Stimulated activated naive CD8-positive, alpha-beta T cell treated with anti-CD3 and anti-CD28 coated beads, Interleukin-15, Interleukin-2, amounts not matched to agents 100 ng/mL and 50 ng/mL, for 24 hours (primary cell): Measurements from ENCODE around the gene MTX3.

ENCODE experiments used
- H3K27ac Mint-ChIP-seq: one replicate; pipeline ENCODE4 v1.8.0; 2021; ENCODE audit warnings: mild to moderate bottlenecking, mixed read lengths
- H3K27me3 Mint-ChIP-seq: one replicate; pipeline ENCODE4 v1.8.0; 2021; ENCODE audit warnings: mixed read lengths
- H3K36me3 Mint-ChIP-seq: one replicate; pipeline ENCODE4 v1.8.0; 2021; ENCODE audit warnings: low read depth, mixed read lengths
- H3K4me1 Mint-ChIP-seq: one replicate; pipeline ENCODE4 v1.8.0; 2021; ENCODE audit warnings: low read depth, mixed read lengths
- H3K4me3 Mint-ChIP-seq: one replicate; pipeline ENCODE4 v1.8.0; 2021; ENCODE audit warnings: mild to moderate bottlenecking, mixed read lengths
- H3K9me3 Mint-ChIP-seq: one replicate; pipeline ENCODE4 v1.8.0; 2021; ENCODE audit warnings: mixed read lengths

MTX3 gene

DNA sequence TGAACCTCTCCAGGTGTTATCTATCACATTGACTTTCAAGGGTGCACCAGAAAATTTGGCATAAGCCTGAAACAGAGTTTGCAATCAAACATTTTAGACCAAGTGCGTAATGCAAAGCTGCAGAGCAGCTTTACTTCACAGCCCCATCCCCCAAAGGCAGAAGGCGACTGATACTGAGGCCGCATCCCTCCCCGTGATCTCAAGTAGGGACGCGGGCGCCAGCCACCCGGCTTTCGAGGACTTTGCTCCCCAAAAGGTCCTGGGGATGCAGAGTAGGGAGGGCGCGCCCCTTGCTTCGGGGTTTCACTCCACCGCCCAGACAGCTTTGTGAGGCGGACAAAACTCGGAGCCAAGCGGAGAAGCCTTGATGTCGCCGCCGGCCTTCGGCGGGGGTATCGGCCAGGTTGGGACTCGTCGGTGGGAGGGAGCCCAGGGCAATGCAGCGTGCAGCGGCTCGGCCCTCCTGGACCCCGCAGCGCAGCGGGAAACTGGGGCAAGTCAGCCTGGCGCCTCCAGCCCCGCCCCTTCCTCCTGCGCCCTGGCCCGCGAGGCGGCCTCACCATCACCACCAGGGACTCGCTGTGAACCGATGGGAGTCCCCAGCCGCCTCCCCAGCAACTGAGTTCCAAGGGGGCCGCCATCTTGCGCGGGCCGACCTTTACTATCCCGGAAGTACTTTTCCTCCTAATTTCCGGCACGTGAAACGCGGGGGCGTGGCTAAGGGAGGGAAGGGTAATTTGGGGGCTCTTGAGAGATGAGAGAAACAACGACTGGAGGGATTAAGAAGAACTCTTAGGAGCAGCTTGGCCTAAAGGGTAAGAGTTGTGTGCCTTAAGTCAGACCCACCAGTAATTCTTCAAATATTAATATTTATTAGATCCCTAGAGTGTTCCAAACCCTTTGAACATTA, at the start of gene MTX3:
TSS of gene MTX3 (minus strand) at position 665 of the 910 bp plus-strand sequence. CDS start at position 641, 24 bp downstream.
- peaks cover 43% of the 10 kb centered on the region for H3K36me3 Mint-ChIP-seq
- peaks cover 4% of the 10 kb centered on the region for H3K27me3 Mint-ChIP-seq
- H3K27ac Mint-ChIP-seq = peak within 1 kb of the TSS; percentile 96
- H3K4me1 Mint-ChIP-seq = peaks cover 71% of the 10 kb centered on the region
- H3K4me3 Mint-ChIP-seq = peak within 1 kb of the TSS; percentile 88
- H3K9me3 Mint-ChIP-seq = no peaks in the 10 kb centered on the region

GRCh38 chr5:80039650-80040049, 48.6 kb upstream of the MTX3 start:
- Mint-ChIP-seq H3K4me3 (no peak overlapping the region), H3K27me3 (peaks cover 58% of the 10 kb centered on the region)

DNA sequence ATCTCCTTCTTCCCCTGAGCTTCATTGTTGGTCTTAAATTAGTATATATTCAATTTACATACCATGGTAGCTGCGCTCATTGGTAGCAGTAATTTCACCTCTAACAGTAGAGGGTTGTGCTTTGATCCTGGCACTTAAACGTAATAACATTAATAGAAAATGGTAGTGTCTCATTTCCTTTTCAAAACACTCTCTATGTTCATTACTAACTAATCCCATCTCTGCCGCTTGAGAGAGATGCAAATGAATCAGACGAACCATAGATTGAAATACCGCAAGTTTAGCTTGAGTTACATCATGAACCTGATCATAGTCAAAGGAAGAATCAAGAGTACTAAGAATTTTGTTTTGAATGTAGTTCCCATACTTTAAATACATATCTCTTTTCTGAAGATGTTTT, 46.3 kb upstream of the MTX3 start:
- H3K36me3 Mint-ChIP-seq = no peaks in the 10 kb centered on the region
- peaks cover 70% of the 10 kb centered on the region for H3K27me3 Mint-ChIP-seq
- H3K9me3 Mint-ChIP-seq = no peaks in the 10 kb centered on the region
- no peak overlapping the region for H3K27ac Mint-ChIP-seq
- peaks cover 11% of the 10 kb centered on the region for H3K4me1 Mint-ChIP-seq
- no peak overlapping the region for H3K4me3 Mint-ChIP-seq

More at GRCh38 chr5:80039650-80040049, 48.6 kb upstream of the MTX3 start:
- H3K27ac Mint-ChIP-seq = no peak overlapping the region
- no peaks in the 10 kb centered on the region for H3K36me3 Mint-ChIP-seq
- no peaks in the 10 kb centered on the region for H3K9me3 Mint-ChIP-seq
- peaks cover 11% of the 10 kb centered on the region for H3K4me1 Mint-ChIP-seq

- no peaks in the 10 kb centered on the region for H3K9me3 Mint-ChIP-seq
- no peaks in the 10 kb centered on the region for H3K36me3 Mint-ChIP-seq
- no peak overlapping the region for H3K4me3 Mint-ChIP-seq
- H3K27ac Mint-ChIP-seq = no peak overlapping the region
- H3K27me3 Mint-ChIP-seq = peaks cover 66% of the 10 kb centered on the region
- H3K4me1 Mint-ChIP-seq = peaks cover 11% of the 10 kb centered on the region
Measured at GRCh38 chr5:80036615-80037014, 45.6 kb upstream of the MTX3 start.

DNA sequence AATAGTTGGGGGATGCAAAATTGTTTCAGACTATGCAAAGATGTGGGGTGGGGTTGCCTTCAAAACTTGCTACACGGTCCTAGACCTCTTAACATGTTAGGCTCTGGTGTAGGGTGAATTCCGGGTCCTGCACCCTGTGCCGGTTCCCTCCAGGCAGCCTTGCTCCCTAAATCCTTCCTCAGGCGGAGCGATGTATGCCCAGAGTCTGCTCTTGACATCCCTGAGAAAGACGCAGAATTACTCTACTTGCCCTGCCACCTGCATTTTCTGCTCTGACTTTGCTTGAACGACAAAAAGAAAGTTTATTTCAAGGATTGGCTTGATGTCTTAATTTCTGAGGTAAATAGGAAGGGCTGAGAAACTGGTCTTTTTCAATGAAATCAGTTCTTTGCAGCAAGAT, 44.8 kb upstream of the MTX3 start:
- no peak overlapping the region for H3K27ac Mint-ChIP-seq
- peak overlapping the region; percentile 1 for H3K4me3 Mint-ChIP-seq
- H3K4me1 Mint-ChIP-seq = peaks cover 11% of the 10 kb centered on the region
- H3K9me3 Mint-ChIP-seq = no peaks in the 10 kb centered on the region
- no peaks in the 10 kb centered on the region for H3K36me3 Mint-ChIP-seq
- peaks cover 70% of the 10 kb centered on the region for H3K27me3 Mint-ChIP-seq

GRCh38 chr5:80034962-80035821, 44.1 kb upstream of the MTX3 start, which contains the start of gene THBS4:
Gene THBS4 (plus strand): TSS chr5:80035348. CDS start chr5:80035538, 190 bp downstream.
- no peak within 1 kb of the TSS for H3K27ac Mint-ChIP-seq

DNA sequence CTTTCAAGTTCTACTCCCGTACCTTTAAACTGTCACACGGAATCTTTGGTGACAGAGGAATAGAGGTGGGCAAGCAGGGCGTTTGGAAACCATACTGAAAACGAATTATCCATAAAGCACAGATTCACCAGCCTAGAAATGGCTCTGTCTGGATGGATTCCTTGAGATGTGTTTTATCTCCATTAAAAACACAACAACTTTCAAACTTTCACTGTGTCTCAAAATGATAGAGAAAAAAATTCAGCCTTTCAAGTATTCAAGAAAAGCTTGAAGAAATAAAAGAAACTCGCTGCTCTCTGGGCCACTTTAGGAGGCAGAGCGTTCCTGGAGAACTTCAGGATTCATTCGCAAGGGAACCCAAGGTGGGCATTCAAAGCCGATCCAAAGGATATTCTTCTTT, 43.5 kb upstream of the MTX3 start:
- H3K36me3 Mint-ChIP-seq = no peaks in the 10 kb centered on the region
- peaks cover 63% of the 10 kb centered on the region for H3K27me3 Mint-ChIP-seq
- no peak overlapping the region for H3K27ac Mint-ChIP-seq
- H3K9me3 Mint-ChIP-seq = no peaks in the 10 kb centered on the region
- H3K4me3 Mint-ChIP-seq = peak overlapping the region; percentile 33
- peaks cover 11% of the 10 kb centered on the region for H3K4me1 Mint-ChIP-seq

More at GRCh38 chr5:80034962-80035821, 44.1 kb upstream of the MTX3 start, which contains the start of gene THBS4:
- H3K27me3 Mint-ChIP-seq = peaks cover 69% of the 10 kb centered on the region
- no peaks in the 10 kb centered on the region for H3K9me3 Mint-ChIP-seq
- H3K4me3 Mint-ChIP-seq = peak within 1 kb of the TSS; percentile 33
- H3K4me1 Mint-ChIP-seq = peaks cover 11% of the 10 kb centered on the region
- no peaks in the 10 kb centered on the region for H3K36me3 Mint-ChIP-seq

DNA sequence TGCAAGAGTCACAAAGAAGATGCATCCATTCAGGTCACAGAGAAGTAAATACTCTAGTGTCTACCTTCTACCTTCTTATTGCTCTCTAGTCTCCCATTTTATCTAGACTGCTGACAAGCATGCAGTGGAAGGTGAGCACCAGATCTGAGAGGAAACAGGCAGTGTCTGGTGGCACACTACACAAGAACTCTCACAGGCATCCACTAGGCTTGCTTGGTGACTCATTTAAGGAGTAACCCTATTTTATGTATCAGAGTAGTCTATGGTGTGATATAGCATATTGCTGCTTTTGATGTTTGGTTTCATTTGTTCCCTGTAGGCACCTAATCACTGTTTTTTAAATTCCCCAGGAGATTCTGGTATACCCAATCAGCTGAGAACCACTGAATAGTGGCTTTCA, 42.5 kb upstream of the MTX3 start:
- no peaks in the 10 kb centered on the region for H3K36me3 Mint-ChIP-seq
- H3K9me3 Mint-ChIP-seq = no peaks in the 10 kb centered on the region
- H3K4me1 Mint-ChIP-seq = peaks cover 11% of the 10 kb centered on the region
- no peak overlapping the region for H3K27ac Mint-ChIP-seq
- peaks cover 58% of the 10 kb centered on the region for H3K27me3 Mint-ChIP-seq
- H3K4me3 Mint-ChIP-seq = no peak overlapping the region

DNA sequence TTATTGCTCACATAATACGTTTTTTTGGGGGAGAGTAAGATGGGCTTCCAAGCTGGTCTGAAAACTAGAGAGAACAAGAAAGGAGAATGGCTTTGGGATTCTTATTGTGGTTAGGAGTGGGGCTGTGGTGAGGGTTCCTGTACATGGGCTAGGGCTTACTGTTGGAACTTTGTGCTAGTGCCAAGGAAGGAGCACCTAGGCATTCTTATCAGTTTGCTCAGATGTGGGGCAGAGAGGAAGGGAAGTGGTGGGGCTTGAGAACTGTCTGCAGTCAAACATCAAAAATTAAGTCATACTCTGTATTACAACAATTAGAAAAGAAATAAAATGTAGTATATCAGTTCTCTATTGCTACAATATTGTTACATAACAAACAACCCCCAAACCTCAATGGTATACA, 40.0 kb upstream of the MTX3 start:
- H3K9me3 Mint-ChIP-seq = no peaks in the 10 kb centered on the region
- H3K4me1 Mint-ChIP-seq = peaks cover 4% of the 10 kb centered on the region
- peaks cover 50% of the 10 kb centered on the region for H3K27me3 Mint-ChIP-seq
- no peak overlapping the region for H3K27ac Mint-ChIP-seq
- no peak overlapping the region for H3K4me3 Mint-ChIP-seq
- no peaks in the 10 kb centered on the region for H3K36me3 Mint-ChIP-seq

- Mint-ChIP-seq H3K4me3 (no peak overlapping the region), H3K36me3 (no peaks in the 10 kb centered on the region), H3K4me1 (no peaks in the 10 kb centered on the region), H3K9me3 (no peaks in the 10 kb centered on the region), H3K27me3 (peaks cover 14% of the 10 kb centered on the region), H3K27ac (no peak overlapping the region)
Measured at GRCh38 chr5:80026841-80027240, 35.8 kb upstream of the MTX3 start.

DNA sequence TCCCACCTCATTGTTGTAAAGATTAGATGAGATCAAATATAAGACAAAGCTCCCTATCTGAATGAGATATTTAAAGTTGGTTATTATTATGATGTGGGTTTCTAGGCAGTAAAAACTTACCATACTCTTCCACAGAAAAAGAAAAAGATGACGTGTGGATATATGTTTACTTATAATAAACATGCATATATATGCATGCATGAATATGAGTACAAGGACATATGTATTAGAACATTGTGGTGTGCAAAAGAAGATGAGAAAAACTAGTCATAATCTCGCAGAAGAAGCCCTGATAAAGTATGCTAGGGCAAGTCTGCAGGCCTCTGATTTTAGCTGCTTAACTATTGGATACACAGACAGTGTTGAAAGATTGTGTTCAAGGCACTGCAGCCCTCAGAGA, 34.0 kb upstream of the MTX3 start:
- H3K4me1 Mint-ChIP-seq = no peaks in the 10 kb centered on the region
- peaks cover 10% of the 10 kb centered on the region for H3K27me3 Mint-ChIP-seq
- no peaks in the 10 kb centered on the region for H3K36me3 Mint-ChIP-seq
- no peak overlapping the region for H3K27ac Mint-ChIP-seq
- no peaks in the 10 kb centered on the region for H3K9me3 Mint-ChIP-seq
- no peak overlapping the region for H3K4me3 Mint-ChIP-seq

GRCh38 chr5:80010754-80011392, 19.8 kb upstream of the MTX3 start:
- Mint-ChIP-seq H3K4me1 (peaks cover 4% of the 10 kb centered on the region), H3K9me3 (no peaks in the 10 kb centered on the region), H3K27me3 (no peaks in the 10 kb centered on the region), H3K4me3 (no peak overlapping the region), H3K36me3 (peaks cover 4% of the 10 kb centered on the region), H3K27ac (no peak overlapping the region)

GRCh38 chr5:80008995-80009765, 18.1 kb upstream of the MTX3 start:
- Mint-ChIP-seq H3K36me3 (peaks cover 4% of the 10 kb centered on the region), H3K4me3 (no peak overlapping the region), H3K4me1 (no peaks in the 10 kb centered on the region), H3K27me3 (no peaks in the 10 kb centered on the region), H3K27ac (no peak overlapping the region), H3K9me3 (no peaks in the 10 kb centered on the region)

DNA sequence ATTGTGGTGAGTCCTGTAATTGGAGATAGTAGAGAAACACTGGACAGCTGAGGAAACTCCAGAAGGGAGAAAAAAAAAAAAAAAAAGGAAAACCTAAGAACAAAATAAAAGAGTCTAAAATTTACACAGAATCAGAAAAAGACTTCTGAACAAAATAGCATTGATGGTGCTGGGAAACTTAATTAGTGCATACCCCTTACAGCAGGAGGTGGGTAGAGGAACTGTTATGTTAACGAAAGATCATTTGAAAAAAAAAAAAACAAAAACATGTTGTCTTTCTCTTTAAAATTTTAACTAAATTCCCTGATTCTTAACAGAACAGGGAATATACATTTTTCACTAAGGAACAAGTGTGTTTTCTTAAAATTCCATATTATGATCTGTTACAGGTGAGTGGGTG, 11.6 kb upstream of the MTX3 start:
- no peak overlapping the region for H3K27ac Mint-ChIP-seq
- H3K4me3 Mint-ChIP-seq = no peak overlapping the region
- peaks cover 15% of the 10 kb centered on the region for H3K4me1 Mint-ChIP-seq
- no peaks in the 10 kb centered on the region for H3K9me3 Mint-ChIP-seq
- no peaks in the 10 kb centered on the region for H3K27me3 Mint-ChIP-seq
- peaks cover 18% of the 10 kb centered on the region for H3K36me3 Mint-ChIP-seq
